ENCODE data around the gene IGSF23.
"Not testable (repeated sequence)": the region's sequence is repeated elsewhere in the genome, so short reads cannot be mapped to it uniquely, and the experiment has no call there.

IGSF23 gene

DNA sequence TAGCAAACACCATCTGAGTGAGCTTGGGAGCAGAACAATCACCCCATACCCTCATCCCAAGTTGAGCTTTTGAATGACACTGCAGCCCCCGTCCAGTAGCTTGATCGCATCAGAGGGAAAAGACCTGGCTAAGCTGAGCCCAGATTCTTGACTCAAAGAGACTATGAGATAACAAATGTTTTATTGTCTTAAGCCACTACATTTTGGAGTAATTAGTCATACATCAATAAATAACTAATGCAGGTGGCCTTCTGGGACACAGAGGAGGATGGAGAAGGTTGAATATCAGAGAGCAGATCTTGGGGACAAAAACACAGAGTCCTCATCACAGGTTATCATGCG lies 24.6 kb upstream of the IGSF23 start:
- no peak for DNase-seq

DNA sequence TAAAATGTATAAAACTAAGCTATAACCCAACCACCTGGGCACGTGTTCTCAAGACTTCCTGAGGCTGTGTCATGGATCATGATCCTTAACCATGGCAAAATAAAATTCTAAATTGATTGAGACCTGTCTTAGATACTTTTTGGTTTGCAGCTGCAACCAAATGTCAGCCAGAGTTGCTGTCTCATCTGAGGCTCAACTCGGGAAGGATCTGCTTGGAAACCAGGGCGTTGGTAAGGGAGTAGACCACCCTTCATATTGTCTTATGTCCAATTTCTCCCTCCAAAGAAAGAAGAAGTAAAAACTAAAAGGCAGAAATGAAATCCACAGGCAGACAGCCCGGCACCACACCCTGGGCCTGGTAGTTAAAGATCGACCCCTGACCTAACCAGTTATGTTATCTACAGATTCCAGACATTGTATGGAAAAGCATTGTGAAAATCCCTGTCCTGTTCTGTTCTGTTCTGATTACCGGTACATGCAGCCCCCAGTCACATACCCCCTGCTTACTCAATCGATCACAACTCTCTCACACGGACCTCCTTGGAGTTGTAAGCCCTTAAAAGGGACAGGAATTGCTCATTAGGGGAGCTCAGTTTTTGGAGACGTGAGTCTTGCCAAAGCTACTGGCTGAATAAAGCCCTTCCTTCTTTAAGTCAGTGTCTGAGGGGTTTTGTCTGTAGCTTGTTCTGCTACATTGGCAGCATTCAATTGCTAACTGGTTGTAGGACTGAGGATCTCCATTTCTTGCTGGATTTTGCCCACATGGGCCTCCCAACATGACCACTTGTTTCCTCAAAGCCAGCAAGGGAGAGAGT lies 22.9 kb upstream of the IGSF23 start:
- DNase-seq = no peak

DNA sequence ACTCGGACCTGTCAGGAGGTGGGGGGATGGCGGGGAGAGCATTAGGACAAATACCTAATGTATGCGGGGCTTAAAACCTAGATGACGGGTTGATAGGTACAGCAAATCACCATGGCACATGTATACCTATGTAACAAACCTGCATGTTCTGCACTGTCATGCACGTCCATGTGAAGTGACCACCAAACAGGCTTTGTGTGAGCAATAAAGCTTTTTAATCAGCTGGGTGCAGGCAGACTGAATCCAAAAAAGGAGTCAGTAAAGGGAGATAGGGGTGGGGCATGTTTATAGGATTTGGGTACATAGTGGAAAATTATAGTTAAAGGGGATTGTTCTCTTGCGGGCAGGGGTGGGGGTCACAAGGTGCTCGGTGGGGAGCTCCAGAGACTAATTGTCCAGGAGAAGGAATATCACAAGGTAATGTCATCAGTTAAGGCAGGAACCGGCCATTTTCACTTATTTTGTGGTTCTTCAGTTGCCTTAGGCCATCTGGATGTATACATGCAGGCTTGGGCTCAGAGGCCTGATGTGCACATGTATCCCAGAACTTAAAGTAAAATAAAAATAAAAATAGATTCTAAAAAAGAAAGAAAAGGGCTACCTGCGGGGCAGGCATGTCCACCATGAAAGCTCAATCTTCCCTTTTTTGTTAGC lies 21.9 kb upstream of the IGSF23 start:
- not testable (repeated sequence) for DNase-seq

DNA sequence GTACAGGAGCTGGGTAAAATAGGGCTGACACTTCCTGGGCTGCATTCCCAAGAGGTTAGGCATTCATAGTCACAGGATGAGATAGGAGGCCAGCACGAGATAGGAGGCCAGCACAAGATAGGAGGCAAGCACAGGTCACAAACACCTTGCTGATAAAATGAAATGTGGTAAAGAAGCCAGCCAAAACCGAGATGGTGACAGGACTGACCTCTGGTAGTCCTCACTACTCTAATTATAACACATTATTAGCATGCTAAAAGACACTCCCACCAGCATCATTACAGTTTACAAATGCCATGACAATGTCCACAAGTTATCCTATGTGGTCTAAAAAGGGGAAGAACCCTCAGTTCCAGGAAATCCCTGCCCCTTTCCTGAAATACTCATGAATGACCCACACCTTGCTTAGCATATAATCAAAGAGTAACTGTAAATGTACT lies 20.9 kb upstream of the IGSF23 start:
- no peak for DNase-seq

DNA sequence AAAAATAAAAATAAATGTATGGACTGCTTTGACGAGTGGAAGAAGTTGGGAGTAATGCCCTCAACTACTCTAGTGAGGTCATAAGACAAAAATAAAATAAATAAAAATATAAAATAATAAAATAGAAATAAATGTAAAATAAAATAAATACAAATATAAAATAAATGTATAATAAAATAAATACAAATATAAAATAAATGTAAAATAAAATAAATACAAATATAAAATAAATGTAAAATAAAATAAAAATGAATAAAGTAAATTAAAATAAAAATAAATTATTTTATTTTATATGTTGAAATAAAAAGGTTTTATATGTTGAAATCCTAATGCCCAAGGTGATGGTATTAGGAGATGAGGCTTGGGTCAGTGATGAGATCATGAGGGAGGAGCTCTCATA lies 20.1 kb upstream of the IGSF23 start:
- DNase-seq = no peak

DNA sequence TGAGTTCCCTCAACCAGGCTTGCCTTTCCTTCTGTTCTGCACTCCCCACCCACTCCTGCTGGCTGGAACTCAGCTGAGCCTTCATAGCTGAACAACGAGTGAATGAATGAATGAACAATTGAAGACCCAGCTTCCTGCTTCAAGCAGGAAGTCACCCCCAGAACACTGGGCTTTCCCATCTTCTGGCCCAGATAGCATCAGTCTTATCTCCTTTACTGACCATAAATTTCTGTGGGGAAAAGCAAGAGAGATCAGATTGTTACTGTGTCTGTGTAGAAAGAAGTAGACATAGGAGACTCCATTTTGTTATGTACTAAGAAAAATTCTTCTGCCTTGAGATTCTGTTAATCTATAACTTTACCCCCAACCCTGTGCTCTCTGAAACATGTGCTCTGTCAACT lies 19.5 kb upstream of the IGSF23 start:
- not testable (repeated sequence) for DNase-seq

DNA sequence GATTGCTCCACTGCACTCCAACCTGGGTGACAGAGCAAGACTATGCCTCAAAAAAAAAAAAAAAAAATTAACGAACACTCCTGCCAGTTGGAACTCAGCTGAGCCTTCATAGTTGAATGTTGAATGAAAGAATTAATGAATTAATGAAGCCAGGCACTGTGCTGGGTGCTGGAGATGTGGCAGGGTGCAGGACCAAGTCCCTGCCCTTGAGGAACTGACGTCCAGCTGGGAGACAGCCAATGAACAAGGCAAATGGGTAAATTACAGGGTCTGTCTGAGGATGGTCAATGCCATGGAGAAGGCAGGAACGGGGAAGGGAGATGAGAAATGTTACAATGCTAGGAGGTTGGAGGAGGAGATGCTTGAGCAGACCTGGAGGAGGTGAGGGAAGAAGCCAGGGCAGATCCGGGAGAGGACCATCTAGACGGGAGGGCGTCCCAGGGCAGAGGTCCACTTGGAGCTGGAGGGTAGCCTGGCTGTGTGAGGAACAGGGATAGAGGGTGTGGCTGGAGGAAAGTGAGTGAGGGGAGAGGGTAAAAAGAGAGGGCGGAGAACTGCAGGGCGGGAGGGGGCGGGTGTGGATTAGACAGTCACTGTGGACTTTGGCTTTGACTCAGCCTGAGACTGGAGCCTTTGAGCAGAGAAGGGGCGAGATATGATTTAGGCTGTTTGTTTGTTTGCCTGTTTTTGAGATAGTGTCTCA lies 16.8 kb upstream of the IGSF23 start:
- DNase-seq = no peak

DNA sequence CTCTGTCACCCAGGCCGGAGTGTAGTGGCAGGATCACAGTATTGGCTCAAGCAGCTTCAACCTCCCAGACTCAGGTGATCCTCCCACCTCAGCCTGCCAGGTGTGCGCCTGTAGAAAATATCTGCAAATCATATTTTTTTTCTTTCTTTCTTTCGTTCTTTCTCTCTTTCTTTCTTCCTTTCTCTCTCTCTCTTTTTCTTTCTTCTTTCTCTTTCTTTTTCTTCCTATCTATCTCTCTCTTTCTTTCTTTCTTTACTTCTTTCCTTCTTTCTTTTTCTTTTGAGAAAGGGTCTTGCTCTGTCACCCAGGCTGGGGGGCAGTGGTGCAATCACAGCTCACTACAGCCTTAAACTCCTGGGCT lies 16.3 kb upstream of the IGSF23 start:
- no peak for DNase-seq

DNA sequence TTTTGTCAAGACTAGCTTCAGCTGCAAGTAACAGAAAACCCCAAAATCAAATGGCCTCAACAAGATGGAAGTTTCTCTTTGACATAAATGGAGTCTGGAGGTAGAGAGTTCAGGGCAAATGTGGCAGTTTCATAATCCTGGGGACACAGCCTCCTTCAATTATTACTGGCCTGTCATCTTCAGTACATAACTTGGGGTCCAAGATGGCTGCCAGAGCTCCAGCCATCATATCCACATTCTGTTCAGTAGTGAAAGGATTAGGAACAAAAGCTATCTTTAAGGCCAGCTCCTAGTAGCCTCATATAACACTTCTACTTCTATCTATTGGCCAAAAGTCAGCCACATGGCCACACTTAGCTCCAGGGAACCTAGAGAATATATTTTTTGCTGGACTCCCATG lies 15.0 kb upstream of the IGSF23 start:
- no peak for DNase-seq

DNA sequence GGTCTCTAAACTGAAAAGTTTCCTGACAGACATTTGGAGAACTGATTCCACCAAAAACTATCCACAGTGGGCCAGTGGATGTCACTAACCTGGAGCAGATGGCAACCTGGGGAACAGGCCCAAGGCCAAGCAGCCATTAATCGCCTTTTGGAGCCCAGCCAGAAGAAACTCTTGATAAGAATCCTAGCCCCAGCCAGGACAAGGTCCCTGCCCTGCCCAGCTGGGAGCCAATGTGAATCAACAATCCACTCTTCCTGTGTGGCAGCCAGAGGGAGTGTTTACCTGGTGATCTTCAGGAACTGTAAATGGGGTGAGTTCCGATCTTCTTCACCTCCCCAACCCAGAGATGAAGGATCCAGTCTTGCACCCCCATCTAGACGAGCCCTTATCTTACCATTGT lies 14.5 kb upstream of the IGSF23 start:
- no peak for DNase-seq

DNA sequence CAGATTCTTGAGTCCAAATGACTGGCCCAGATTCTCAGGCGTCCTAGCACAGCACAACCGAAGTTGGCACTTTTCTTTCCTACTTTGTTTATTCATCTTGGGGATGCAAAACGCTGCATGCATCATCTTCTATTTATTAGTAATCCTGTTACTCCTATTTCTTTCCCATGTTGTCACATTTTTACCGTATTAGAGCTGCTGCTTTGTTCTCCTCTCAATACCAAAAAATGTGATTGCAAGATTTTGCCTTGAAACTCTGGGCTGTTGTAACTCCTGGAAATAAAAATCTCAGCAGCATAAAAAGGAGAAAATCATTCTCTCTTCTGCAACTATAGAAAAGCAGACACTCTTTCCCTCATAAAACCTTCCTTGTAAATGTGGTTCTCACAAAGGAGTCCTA lies 12.9 kb upstream of the IGSF23 start:
- no peak for DNase-seq

DNA sequence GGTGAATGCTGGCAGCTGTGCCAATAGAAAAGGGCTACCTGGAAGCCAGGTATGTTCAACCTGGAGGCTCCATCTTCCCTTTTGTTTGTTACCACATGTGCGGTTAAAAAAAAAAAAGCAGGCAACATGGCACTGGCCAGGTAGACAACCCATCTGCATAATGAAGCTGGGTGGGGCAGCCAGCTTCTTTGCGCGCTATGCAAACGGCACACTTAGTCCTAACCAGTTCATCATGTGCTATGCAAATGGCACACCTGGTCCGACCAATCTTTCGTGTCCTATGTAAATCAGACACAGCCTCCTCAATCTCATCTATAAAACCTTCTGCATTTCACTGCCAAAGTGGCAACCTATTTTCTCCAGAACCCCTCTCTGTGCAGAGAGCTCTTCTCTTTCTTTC lies 11.3 kb upstream of the IGSF23 start:
- no peak for DNase-seq

DNA sequence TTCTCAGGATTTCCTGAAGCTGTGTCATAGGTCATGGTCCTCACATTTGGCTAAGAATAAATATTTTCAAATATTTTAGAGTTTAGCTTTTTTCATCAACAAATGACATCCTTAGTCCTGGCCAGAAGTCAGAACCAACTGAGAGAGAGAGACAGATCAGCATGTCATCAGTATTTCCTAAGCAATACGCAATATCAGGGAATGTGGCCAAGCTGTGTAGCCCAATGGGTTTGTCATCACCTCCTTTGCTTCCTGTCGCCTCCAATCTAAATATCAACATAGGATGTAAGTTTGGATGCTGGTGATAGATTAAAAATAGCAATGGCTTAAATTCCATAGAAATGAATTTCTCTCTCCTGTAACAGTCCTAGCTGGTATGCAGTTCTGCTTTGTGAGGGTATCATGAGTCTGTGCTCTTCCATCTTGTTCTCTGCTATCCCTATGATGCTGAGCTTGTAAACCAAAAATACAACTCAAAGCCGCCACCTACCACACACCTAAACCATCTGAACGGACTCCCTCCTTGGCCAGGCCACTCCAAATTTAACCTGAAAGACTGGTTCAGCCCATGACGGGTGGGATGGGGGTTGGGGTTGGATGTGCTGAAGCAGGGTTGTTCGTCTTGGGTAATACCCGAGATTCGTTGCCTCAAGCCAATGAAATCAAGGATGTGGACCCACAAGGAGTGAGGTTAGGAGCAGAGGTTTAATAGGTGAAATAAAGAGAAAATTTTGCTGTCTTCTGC lies 10.0 kb upstream of the IGSF23 start:
- DNase-seq = no peak

DNA sequence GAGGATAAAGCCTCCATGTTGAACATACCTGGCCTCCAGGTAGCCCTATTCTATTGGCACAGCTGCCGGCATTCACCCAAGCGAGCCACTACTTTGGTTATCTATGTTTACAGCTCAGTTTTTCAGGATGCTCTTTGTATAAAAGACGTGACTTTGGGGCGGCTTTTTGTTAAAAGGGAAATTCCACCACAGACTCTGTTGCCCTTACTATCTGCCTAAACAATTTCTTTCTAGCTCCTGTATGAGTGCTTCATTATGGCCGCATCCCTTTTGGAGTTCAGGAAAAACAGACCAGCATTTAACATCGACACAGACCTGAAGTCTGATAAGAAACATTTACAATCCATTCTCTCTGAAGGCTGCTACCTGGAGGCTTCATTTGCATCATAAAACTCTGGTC lies 9.1 kb upstream of the IGSF23 start:
- no peak for DNase-seq

DNA sequence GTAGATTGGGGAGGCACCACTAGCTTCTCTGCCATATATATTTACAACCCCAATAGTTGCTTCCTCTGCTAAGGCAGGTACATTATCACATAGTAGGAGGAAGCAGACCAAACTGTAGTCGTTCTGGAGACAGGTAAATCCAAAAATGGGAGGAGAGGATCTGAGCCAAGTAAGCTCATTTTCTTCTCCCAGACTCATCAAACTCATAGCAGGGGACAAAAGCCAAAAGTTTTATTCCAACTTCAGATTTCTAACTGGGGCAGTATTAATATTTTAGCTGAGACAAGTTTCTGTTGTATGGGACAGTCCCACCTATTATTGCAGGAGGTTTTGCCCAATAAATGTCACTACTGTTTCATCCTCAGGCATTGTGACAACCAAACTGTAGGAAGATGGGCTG lies 7.8 kb upstream of the IGSF23 start:
- DNase-seq = no peak

DNA sequence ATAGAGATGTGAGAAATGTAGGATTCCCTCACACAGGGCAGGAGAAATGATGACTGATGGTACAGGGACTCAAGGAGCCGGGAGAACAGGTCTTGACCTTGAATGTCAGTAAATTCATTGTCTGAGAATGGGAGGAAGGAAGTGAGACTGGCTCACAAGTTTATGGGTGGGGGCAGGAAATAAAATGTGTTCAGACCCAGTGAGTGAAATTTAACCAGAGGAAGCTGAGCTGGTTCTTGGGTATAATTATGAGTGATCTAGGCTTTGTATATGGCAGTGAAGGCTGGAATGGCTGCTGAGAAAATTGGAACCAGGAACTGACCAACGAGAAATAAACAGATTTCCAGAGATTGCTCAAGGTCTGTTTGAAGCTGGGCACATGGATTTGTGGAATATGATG lies 6.3 kb upstream of the IGSF23 start:
- DNase-seq = no peak

DNA sequence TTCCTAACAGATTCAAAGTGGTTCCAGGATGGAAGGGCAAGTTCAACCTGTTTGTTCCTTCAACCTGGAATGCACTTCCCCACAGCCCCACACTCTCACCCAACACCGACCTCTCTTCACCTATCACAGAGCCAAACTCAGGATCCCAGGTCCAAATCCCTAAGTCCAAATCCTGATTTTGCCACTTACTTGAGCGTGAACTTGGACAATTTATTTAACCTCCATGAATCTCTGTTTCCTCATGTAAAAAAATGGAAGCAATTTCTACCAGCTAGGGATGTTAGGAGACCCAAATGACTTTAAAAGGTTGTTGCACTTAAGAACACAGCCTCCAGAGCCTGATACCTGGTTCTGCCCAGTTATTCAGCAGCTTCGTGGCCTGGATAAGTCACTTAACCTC lies 5.4 kb upstream of the IGSF23 start:
- no peak for DNase-seq

DNA sequence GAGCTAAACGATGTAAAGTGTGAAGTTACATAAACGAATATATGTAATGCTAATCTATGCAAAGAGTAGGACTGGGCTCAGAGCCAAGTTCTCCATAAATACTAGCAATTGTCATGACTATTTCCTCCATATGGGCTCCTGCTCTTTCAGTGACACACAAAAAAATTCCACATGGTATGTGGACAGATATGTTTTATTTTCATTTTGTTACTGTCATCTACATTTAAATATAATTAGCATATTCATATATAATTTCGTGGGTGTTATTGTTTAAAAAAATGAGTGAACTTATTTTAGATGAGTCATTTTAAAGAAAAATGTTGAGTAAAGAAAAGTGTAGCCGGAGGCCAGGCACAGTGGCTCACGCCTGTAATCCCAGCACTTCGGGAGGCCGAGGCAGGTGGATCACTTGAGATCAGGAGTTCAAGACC lies 5.0 kb upstream of the IGSF23 start:
- no peak for DNase-seq

DNA sequence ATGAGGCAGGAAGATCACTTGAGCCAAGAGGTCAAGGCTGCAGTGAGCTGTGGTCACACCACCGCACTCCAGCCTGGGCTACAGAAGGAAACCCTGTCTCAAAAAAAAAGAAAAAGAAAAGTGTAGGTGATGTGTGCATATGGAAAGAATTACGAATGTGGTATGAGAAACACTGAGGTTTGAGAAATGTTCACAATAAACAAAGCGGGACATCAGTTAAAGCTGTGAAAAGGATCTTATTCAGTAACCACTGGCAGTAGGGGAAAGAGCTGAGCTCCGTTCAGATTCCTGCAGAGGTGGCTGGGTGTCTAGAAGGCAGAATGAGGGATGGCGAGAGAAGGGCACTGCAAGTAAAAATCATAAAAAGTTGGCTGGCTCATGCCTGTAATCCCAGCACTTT lies 4.1 kb upstream of the IGSF23 start:
- DNase-seq = no peak

DNA sequence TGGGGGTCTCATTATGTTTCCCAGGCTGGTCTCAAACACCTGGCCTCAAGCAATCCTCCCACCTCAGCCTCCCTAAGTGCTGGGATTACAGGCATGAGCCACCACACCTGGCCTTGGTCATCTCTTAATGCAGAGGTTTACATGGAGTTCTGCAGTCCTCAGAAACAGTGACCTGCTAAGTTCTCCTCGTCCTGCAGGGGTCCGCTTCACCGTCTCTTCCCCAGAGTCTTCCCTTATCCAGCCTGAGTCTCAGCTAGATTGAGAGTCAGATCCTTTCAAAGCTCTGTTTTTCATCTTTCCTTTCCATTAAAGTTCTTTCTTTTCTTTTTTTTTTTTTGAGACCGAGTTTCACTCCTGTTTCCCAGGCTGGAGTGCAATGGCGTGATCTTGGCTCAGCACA lies 2.9 kb upstream of the IGSF23 start:
- not testable (repeated sequence) for DNase-seq

DNA sequence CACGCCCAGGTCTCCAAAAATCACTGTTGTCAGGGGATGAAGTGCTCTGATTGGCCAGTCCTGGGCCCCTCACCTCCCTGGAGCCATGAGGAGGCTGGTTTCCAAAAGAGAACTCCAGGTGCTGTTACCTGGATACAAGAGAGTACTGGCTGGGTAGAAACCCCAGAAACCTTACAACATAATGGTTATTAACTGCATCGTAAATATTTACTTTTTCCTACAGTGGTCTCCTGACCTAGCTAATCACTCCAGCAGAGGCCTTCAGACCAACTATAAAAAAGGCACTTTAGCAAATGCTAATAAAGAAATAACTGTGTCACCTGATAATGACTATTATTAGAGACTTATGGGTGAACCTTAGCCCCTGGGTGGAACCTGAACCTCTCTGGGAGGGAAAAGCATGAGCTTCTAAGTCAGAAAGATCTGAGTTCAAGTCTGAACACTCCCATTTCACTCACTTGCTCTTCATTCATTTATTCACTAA lies 1.5 kb upstream of the IGSF23 start:
- DNase-seq = no peak

DNA sequence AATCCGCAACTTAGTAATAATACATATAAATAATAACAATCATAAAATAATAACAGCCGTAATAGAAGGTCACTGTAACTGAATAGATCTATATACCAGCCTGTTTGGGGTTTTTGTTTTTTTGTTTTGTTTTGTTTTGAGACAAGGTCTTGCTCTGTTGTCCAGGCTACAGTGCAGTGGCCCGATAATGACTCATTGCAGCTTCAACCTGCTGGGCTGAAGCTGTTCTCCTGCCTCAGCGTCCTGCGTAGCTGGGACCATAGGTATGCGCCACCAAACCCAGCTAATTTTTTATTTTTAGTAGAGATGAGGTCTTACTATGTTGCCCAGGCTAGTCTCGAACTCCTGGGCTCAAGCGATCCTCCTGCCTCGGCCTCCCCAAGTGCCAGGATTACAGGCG lies 950 bp downstream of the IGSF23 start:
- no peak for DNase-seq

DNA sequence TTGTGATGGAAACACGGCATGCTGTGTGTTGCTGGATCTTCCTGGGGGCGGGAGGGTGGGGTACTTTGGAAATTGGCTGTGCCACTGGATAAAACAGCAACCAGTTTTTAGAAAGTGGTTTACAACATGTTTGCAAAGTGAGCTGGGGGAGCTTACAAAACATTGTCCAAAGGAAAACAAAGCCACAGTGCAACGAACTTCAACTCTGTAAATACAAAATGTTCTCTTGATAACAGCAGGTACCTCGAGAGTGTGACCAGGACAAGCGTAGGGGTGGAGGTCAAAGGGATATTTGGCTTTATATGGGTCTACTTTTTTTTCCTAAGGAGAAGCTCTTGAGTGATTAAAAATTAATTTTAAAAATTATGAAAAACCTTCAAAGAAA lies 2.5 kb downstream of the IGSF23 start:
- no peak for DNase-seq

Measured in CD4-positive, alpha-beta T cell treated with Interleukin-12 subunit alpha and Interleukin-12 subunit beta, for 1 hour (primary cell).